SK-N-SH (cell line): ENCODE data around the gene IRF9. TPM values are rescaled to one million over a fixed set of nuclear protein-coding genes. Genes with fewer than 3 reads are reported as not detected.

Experiments
- CTCF ChIA-PET: fragments of 300-600, 350-600 bp; formaldehyde crosslinking; extraction: SDS; loops from one replicate; lab custom pipeline; 2021; lab: Yijun Ruan, JAX
- POLR2A ChIA-PET: fragments of 350-600 bp; sonication (Branson Sonifier 250); formaldehyde crosslinking; extraction: SDS; loops from one replicate; lab custom pipeline; 2020; ENCODE audit warnings: antibody characterized with exemption, inconsistent platforms; lab: Yijun Ruan, JAX
- DNase-seq: peaks from one replicate; pipeline ENCODE4 v3.0.0; 2012
- H2AFZ ChIP-seq: fragments of 200-600 bp; sonication (generic); 2 replicates; pipeline ENCODE4 v1.8.1; 2016; ENCODE audit warnings: antibody characterized with exemption, mild to moderate bottlenecking, low read depth
- H3F3A ChIP-seq: fragments of 200-600 bp; sonication (generic); replicated peaks from 2 replicates; pipeline ENCODE3; 2016; ENCODE audit warnings: antibody characterized with exemption, mild to moderate bottlenecking; ENCODE audit not compliant: insufficient read depth
- H3K27ac ChIP-seq, 2 experiments: fragments of 200-500 bp in 1 of 2; fragments of 200-600 bp in 1 of 2; sonication (Bioruptor generic) in 1 of 2; sonication (generic), shearing (Covaris generic) in 1 of 2; 2 replicates each; pipeline versions ENCODE4 v1.5.1 to v1.6.1; 2014 to 2016; ENCODE audit warnings: low read depth in 2 of 2, inconsistent platforms in 1 of 2, low read length in 1 of 2, mild to moderate bottlenecking in 1 of 2, mixed read lengths in 1 of 2
- H3K27me3 ChIP-seq: fragments of 200-600 bp; sonication (generic), shearing (Covaris generic); 2 replicates; pipeline ENCODE4 v1.6.1; 2016; ENCODE audit warnings: mixed run types; ENCODE audit not compliant: insufficient read depth
- H3K36me3 ChIP-seq, 2 experiments: fragments of 200-500 bp in 1 of 2; fragments of 200-600 bp in 1 of 2; sonication (Bioruptor generic) in 1 of 2; sonication (generic) in 1 of 2; replicated peaks in 1 of 2; 2 replicates each; pipeline versions ENCODE3 to v1.5.1; 2014 to 2016; ENCODE audit warnings: low read length in 1 of 2, mild to moderate bottlenecking in 1 of 2; ENCODE audit not compliant: insufficient read depth in 2 of 2, control insufficient read depth in 1 of 2
- H3K4me1 ChIP-seq, 2 experiments: fragments of 200-500 bp in 1 of 2; fragments of 200-600 bp in 1 of 2; sonication (Bioruptor generic) in 1 of 2; sonication (generic), shearing (Covaris generic) in 1 of 2; 2 replicates each; pipeline versions ENCODE4 v1.5.1 to v1.6.1; 2014 to 2016; ENCODE audit warnings: low read depth in 1 of 2, low read length in 1 of 2, mixed run types in 1 of 2; ENCODE audit not compliant: insufficient read depth in 2 of 2, control insufficient read depth in 1 of 2
- H3K4me2 ChIP-seq: fragments of 200-600 bp; sonication (generic), shearing (Covaris generic); 2 replicates; pipeline ENCODE4 v1.6.1; 2017; ENCODE audit warnings: mixed run types
- H3K4me3 ChIP-seq, 2 experiments: fragments of 200-500 bp in 1 of 2; fragments of 200-600 bp in 1 of 2; sonication (Bioruptor generic) in 1 of 2; sonication (generic), shearing (Covaris generic) in 1 of 2; 2 replicates each; pipeline versions ENCODE4 v1.5.1 to v1.8.1; 2014 to 2016; ENCODE audit warnings: low read depth in 2 of 2, inconsistent platforms in 1 of 2, low read length in 1 of 2, mild to moderate bottlenecking in 1 of 2, mixed read lengths in 1 of 2, moderate library complexity in 1 of 2
- H3K79me2 ChIP-seq: fragments of 200-600 bp; sonication (generic); 2 replicates; pipeline ENCODE4 v1.8.1; 2017; ENCODE audit warnings: mild to moderate bottlenecking; ENCODE audit not compliant: insufficient read depth
- H3K9ac ChIP-seq: fragments of 200-600 bp; sonication (generic); 2 replicates; pipeline ENCODE4 v1.6.1; 2017; ENCODE audit warnings: mixed run types
- H3K9me2 ChIP-seq: fragments of 200-600 bp; sonication (generic); 2 replicates; pipeline ENCODE4 v1.6.1; 2017; ENCODE audit warnings: mixed run types
- H3K9me3 ChIP-seq: fragments of 200-600 bp; sonication (generic); 2 replicates; pipeline ENCODE4 v1.6.1; 2017; ENCODE audit warnings: mixed run types, mild to moderate bottlenecking, moderate library complexity
- H4K20me1 ChIP-seq: fragments of 200-600 bp; sonication (generic); 2 replicates; pipeline ENCODE4 v1.6.1; 2017; ENCODE audit warnings: mild to moderate bottlenecking, mixed run types; ENCODE audit not compliant: insufficient read depth
- CHD2 ChIP-seq: fragments of 150-350 bp; IDR thresholded peaks from 2 replicates; pipeline ENCODE4 v1.6.1; 2018; ENCODE audit warnings: low read length; ENCODE audit not compliant: partially characterized antibody
- ELF1 ChIP-seq: IDR thresholded peaks from 2 replicates; pipeline ENCODE4 v1.4.0; 2012
- EP300 ChIP-seq, 2 experiments: IDR thresholded peaks; 2 replicates each; pipeline versions ENCODE4 v1.4.0 to v1.6.1; 2012; ENCODE audit warnings: borderline replicate concordance in 1 of 2, low read depth in 1 of 2, low read length in 1 of 2
- FOSL2 ChIP-seq: IDR thresholded peaks from 2 replicates; pipeline ENCODE4 v1.4.0; 2012; ENCODE audit warnings: low read depth, mild to moderate bottlenecking, moderate library complexity, borderline replicate concordance
- GABPA ChIP-seq: IDR thresholded peaks from 2 replicates; pipeline ENCODE4 v1.4.0; 2012; ENCODE audit warnings: low read depth, mild to moderate bottlenecking
- MEF2A ChIP-seq: IDR thresholded peaks from 2 replicates; pipeline ENCODE4 v1.4.0; 2012; ENCODE audit warnings: low read depth, borderline replicate concordance
- MXI1 ChIP-seq: IDR thresholded peaks from 2 replicates; pipeline ENCODE4 v1.6.1; 2012; ENCODE audit warnings: mild to moderate bottlenecking, low read depth, low read length, improper control_type of control experiment
- NRF1 ChIP-seq: IDR thresholded peaks from 2 replicates; pipeline ENCODE4 v1.6.1; 2012; ENCODE audit warnings: low read depth, mild to moderate bottlenecking, low read length
- POLR2AphosphoS5 ChIP-seq: IDR thresholded peaks from 2 replicates; pipeline ENCODE4 v1.6.1; 2012; ENCODE audit warnings: low read depth, low read length
- RAD21 ChIP-seq: IDR thresholded peaks from 2 replicates; pipeline ENCODE4 v1.6.1; 2012; ENCODE audit warnings: mild to moderate bottlenecking, low read length
- RCOR1 ChIP-seq: fragments of 150-350 bp; IDR thresholded peaks from 2 replicates; pipeline ENCODE4 v1.6.1; 2017; ENCODE audit warnings: antibody characterized with exemption, low read length
- RFX5 ChIP-seq: IDR thresholded peaks from 2 replicates; pipeline ENCODE4 v1.6.1; 2012; ENCODE audit warnings: mild to moderate bottlenecking, improper control_type of control experiment, low read length
- SMC3 ChIP-seq: IDR thresholded peaks from 2 replicates; pipeline ENCODE4 v1.6.1; 2012; ENCODE audit warnings: low read depth, low read length, improper control_type of control experiment
- TAF1 ChIP-seq: IDR thresholded peaks from 2 replicates; pipeline ENCODE4 v1.6.1; 2012; ENCODE audit warnings: low read depth, mild to moderate bottlenecking, low read length, moderate library complexity, borderline replicate concordance
- TCF12 ChIP-seq: IDR thresholded peaks from 2 replicates; pipeline ENCODE4 v1.4.0; 2012
- TEAD4 ChIP-seq: IDR thresholded peaks from 2 replicates; pipeline ENCODE4 v1.4.0; 2012; ENCODE audit warnings: mild to moderate bottlenecking, borderline replicate concordance; ENCODE audit not compliant: insufficient read depth
- WGBS: methylation state at CpG from one replicate; pipeline ENCODE4 v1.1.6; 2017; ENCODE audit warnings: low lambda C conversion rate; 5-methylcytosine and 5-hydroxymethylcytosine counted together
- polyA plus RNA-seq, 3 experiments: library from polyadenylated mRNA; depleted of rRNA; stranded (reverse); fragments of >200 nt; gene quantifications; 2 replicates each; pipeline ENCODE4 v1.2.3, GENCODE V29; 2012
- TF ChIP-seq, protein P1 (sequence below): IDR thresholded peaks from 2 replicates; pipeline ENCODE4 v1.4.0; 2012; ENCODE audit warnings: low read depth, borderline replicate concordance
- TF ChIP-seq, protein P2 (sequence below): IDR thresholded peaks from 2 replicates; pipeline ENCODE4 v1.4.0; 2012; ENCODE audit warnings: low read depth, borderline replicate concordance
- TF ChIP-seq, protein P3 (sequence below): IDR thresholded peaks from 2 replicates; pipeline ENCODE4 v1.6.1; 2012; ENCODE audit warnings: mild to moderate bottlenecking, low read depth, low read length, moderate library complexity

The IRF9 gene
- polyA plus RNA-seq, 1 of the 3 experiments (the other 2 are of a cell fraction), result 37.6 TPM

DNA sequence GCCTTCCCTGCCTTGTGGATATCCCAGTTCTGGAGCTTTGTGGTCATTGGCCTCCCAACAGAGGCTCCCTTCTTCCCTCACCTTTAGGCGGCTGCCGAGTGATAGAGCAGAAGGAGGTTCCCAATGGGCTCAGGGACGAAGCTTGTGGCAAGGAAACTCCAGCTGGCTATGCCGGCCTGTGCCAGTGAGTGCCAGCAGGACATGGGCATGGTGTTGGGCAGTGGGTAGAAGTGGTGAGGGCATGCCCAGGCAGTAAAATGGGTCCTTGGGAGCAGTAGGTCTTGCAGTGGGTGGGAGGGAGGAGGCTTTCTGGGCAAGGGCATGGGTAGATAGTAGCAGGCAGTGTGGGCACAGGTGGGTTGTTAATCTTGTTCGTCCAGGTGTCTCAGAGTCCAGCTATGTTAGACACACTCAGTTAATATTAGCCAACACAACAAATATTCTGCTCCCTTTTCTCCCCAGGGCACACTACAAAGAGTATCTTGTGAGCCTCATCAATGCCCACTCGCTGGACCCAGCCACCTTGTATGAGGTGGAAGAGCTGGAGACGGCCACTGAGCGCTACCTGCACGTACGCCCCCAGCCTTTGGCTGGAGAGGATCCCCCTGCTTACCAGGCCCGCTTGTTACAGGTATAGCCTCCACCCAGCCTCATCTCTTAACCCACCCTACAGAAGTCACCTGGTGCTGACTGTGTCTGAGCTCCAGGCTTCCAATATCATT lies 1.1 kb upstream of the IRF9 start:
- ChIA-PET POLR2A (interaction anchor here (0.7 to 5.2 kb wide), 8 partner anchors 9 to 108 kb away, joined by 3 to 50 read pairs (median 4); partner anchors contain the start of genes DCAF11, EMC9, NRL and PSME1), CTCF (interaction anchor here (0.9 to 3.5 kb wide), 18 partner anchors 9 to 137 kb away, joined by 3 to 38 read pairs (median 11); partner anchors contain the start of genes MDP1, PSME1, PSME2 and REC8)
- no peaks in the 10 kb centered on the region for H3K9me3 ChIP-seq
- no peaks in the 10 kb centered on the region for H3K9me2 ChIP-seq
- DNase-seq, result no peak
- no peak overlapping the region for H3K4me3 ChIP-seq
- no peak overlapping the region for H3K4me2 ChIP-seq
- 98% methylated on average over 11 of the region's 11 CpGs for WGBS
- H2AFZ ChIP-seq, result no peak overlapping the region
- H3K4me1 ChIP-seq, result peaks cover 4 to 22% of the 10 kb centered on the region in 2 experiments; a peak in 1 of 4 replicates
- H3K27me3 ChIP-seq, result no peaks in the 10 kb centered on the region
- TF ChIP-seq RCOR1 (no peak), FOSL2 (no peak), RAD21 (no peak), TCF12 (no peak), MXI1 (no peak), TEAD4 (no peak), POLR2AphosphoS5 (no peak), MEF2A (no peak)
- TF ChIP-seq, protein P1, sequence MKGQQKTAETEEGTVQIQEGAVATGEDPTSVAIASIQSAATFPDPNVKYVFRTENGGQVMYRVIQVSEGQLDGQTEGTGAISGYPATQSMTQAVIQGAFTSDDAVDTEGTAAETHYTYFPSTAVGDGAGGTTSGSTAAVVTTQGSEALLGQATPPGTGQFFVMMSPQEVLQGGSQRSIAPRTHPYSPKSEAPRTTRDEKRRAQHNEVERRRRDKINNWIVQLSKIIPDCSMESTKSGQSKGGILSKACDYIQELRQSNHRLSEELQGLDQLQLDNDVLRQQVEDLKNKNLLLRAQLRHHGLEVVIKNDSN, result no peak
- TF ChIP-seq, protein P2, sequence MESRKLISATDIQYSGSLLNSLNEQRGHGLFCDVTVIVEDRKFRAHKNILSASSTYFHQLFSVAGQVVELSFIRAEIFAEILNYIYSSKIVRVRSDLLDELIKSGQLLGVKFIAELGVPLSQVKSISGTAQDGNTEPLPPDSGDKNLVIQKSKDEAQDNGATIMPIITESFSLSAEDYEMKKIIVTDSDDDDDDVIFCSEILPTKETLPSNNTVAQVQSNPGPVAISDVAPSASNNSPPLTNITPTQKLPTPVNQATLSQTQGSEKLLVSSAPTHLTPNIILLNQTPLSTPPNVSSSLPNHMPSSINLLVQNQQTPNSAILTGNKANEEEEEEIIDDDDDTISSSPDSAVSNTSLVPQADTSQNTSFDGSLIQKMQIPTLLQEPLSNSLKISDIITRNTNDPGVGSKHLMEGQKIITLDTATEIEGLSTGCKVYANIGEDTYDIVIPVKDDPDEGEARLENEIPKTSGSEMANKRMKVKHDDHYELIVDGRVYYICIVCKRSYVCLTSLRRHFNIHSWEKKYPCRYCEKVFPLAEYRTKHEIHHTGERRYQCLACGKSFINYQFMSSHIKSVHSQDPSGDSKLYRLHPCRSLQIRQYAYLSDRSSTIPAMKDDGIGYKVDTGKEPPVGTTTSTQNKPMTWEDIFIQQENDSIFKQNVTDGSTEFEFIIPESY, result no peak
- peak overlapping the region; percentile 46 to 71; a peak in 2 of 4 replicates for H3K27ac ChIP-seq
- H3K36me3 ChIP-seq, result peaks cover 32 to 61% of the 10 kb centered on the region in 2 experiments
- no peak overlapping the region for H3K9ac ChIP-seq
- peaks cover 23% of the 10 kb centered on the region for H3K79me2 ChIP-seq
- peaks cover 17% of the 10 kb centered on the region for H3F3A ChIP-seq
- H4K20me1 ChIP-seq, result peaks cover 4% of the 10 kb centered on the region; the same call in 1 of the 2 replicates

DNA sequence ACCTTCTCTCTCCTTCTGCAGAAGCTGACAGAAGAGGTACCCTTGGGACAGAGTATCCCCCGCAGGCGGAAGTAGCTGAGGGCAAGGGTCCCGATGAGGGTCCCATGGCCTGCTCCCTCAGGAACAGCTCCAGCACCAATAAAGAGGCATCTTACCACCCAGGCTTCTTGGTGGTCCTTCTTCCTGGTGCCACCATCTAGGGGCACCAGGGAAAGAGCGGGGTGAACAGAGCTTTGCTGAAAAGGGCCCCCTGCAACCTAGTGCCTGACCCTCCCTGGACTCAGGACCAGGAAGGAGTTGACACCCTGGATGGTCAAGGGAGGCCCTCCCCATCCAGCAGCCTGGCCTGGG lies 591 bp upstream of the IRF9 start:
- TF ChIP-seq ELF1, result no peak
- TF ChIP-seq TEAD4, result no peak
- TF ChIP-seq MXI1, result no peak
- no peak for TF ChIP-seq SMC3
- TF ChIP-seq RFX5, result no peak
- no peak for TF ChIP-seq NRF1
- no peak for TF ChIP-seq GABPA
- no peak for TF ChIP-seq CHD2
- TF ChIP-seq, protein P3, sequence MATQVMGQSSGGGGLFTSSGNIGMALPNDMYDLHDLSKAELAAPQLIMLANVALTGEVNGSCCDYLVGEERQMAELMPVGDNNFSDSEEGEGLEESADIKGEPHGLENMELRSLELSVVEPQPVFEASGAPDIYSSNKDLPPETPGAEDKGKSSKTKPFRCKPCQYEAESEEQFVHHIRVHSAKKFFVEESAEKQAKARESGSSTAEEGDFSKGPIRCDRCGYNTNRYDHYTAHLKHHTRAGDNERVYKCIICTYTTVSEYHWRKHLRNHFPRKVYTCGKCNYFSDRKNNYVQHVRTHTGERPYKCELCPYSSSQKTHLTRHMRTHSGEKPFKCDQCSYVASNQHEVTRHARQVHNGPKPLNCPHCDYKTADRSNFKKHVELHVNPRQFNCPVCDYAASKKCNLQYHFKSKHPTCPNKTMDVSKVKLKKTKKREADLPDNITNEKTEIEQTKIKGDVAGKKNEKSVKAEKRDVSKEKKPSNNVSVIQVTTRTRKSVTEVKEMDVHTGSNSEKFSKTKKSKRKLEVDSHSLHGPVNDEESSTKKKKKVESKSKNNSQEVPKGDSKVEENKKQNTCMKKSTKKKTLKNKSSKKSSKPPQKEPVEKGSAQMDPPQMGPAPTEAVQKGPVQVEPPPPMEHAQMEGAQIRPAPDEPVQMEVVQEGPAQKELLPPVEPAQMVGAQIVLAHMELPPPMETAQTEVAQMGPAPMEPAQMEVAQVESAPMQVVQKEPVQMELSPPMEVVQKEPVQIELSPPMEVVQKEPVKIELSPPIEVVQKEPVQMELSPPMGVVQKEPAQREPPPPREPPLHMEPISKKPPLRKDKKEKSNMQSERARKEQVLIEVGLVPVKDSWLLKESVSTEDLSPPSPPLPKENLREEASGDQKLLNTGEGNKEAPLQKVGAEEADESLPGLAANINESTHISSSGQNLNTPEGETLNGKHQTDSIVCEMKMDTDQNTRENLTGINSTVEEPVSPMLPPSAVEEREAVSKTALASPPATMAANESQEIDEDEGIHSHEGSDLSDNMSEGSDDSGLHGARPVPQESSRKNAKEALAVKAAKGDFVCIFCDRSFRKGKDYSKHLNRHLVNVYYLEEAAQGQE, result no peak
- TF ChIP-seq TAF1, result no peak
- no peak for TF ChIP-seq RAD21
- no peak for TF ChIP-seq EP300 (IDR thresholded peaks at IDR 0.05; ENCODE audit: borderline replicate concordance in 1 of 2, low read depth in 1 of 2, low read length in 1 of 2)
- Histone ChIP-seq H3K27ac (peak overlapping the region; percentile 46 to 71; a peak in 3 of 4 replicates), H3K4me2 (peak overlapping the region; percentile 97; the same call in 1 of the 2 replicates), H3K36me3 (peaks cover 35 to 61% of the 10 kb centered on the region in 2 experiments), H3K79me2 (peaks cover 23% of the 10 kb centered on the region), H2AFZ (no peak overlapping the region), H3K27me3 (no peaks in the 10 kb centered on the region), H3K4me1 (peaks cover 4 to 22% of the 10 kb centered on the region in 2 experiments; a peak in 1 of 4 replicates), H3K9me3 (no peaks in the 10 kb centered on the region), H4K20me1 (peaks cover 4% of the 10 kb centered on the region; the same call in 1 of the 2 replicates), H3F3A (peaks cover 17% of the 10 kb centered on the region), H3K9ac (no peak overlapping the region), H3K4me3 (no peak overlapping the region), H3K9me2 (no peaks in the 10 kb centered on the region)
- ChIA-PET CTCF (interaction anchor here (0.8 to 3.5 kb wide), 33 partner anchors 10 to 136 kb away, joined by 3 to 38 read pairs (median 5); partner anchors contain the start of genes CARMIL3, CPNE6, DCAF11 and EMC9), POLR2A (interaction anchor here (0.8 to 5.2 kb wide), 11 partner anchors 12 to 65 kb away, joined by 3 to 50 read pairs (median 5); partner anchors contain the start of genes DCAF11, EMC9, IPO4 and NRL)
- DNase-seq, result no peak
- WGBS, result 92% methylated on average over 4 of the region's 4 CpGs
